ENCODE measurements around the gene ODF2.
"Not testable (repeated sequence)": the region's sequence is repeated elsewhere in the genome, so short reads cannot be mapped to it uniquely, and the experiment has no call there.

- TF ChIP-seq POLR2A, CTCF (IDR thresholded peaks at IDR 0.05): not testable (repeated sequence)
Observed at GRCh38 chr9:128423356-128423755, 32.5 kb upstream of the ODF2 start.

Measured in upper lobe of left lung (tissue), 4 donors.